T-helper 2 cell (primary cell): Measurements from ENCODE around the gene FOXL1.
A peak's percentile ranks its signal among the peaks of the same experiment; 100 is the strongest.
"Not testable (repeated sequence)": the region's sequence is repeated elsewhere in the genome, so short reads cannot be mapped to it uniquely, and the experiment has no call there.

Experiments
- DNase-seq, 5 experiments: peaks; one replicate each; pipeline versions ENCODE4 v3.0.0 to v3.0.0-alpha.2; 2012 to 2022

The FOXL1 gene

GRCh38 chr16:86581458-86581857 is 3.1 kb downstream of the FOXL1 start:
- DNase-seq = no peak

GRCh38 chr16:86584071-86584685 is 5.8 kb downstream of the FOXL1 start:
- no peak for DNase-seq

- DNase-seq = no peak
These were observed 6.7 kb downstream of the FOXL1 start for GRCh38 chr16:86584726-86585721.

GRCh38 chr16:86585821-86586611 is 7.7 kb downstream of the FOXL1 start:
- no peak for DNase-seq

GRCh38 chr16:86587487-86587886 is 9.1 kb downstream of the FOXL1 start:
- DNase-seq = no peak

GRCh38 chr16:86587955-86588354 is 9.6 kb downstream of the FOXL1 start:
- not testable (repeated sequence) for DNase-seq

- no peak for DNase-seq
These were observed 12.3 kb downstream of the FOXL1 start for GRCh38 chr16:86590501-86591144.

- DNase-seq = no peak
These were observed 12.9 kb downstream of the FOXL1 start for GRCh38 chr16:86591270-86591669.

GRCh38 chr16:86593913-86594620 is 15.7 kb downstream of the FOXL1 start:
- no peak for DNase-seq

- no peak for DNase-seq
These were observed 16.4 kb downstream of the FOXL1 start for GRCh38 chr16:86594721-86595120.

GRCh38 chr16:86595983-86596605 is 17.7 kb downstream of the FOXL1 start:
- DNase-seq = no peak

GRCh38 chr16:86597126-86597879 is 19.0 kb downstream of the FOXL1 start:
- DNase-seq = no peak

GRCh38 chr16:86597880-86598606 is 19.7 kb downstream of the FOXL1 start:
- no peak for DNase-seq

- no peak for DNase-seq
These were observed 20.5 kb downstream of the FOXL1 start for GRCh38 chr16:86598607-86599565.

- no peak for DNase-seq
These were observed 23.0 kb downstream of the FOXL1 start for GRCh38 chr16:86601356-86601755.

GRCh38 chr16:86602521-86602920 is 24.2 kb downstream of the FOXL1 start:
- DNase-seq = no peak

GRCh38 chr16:86604436-86605193 is 26.3 kb downstream of the FOXL1 start:
- peak in 4 of 5 experiments; percentile 3 to 66 (median 34) for DNase-seq

GRCh38 chr16:86605950-86606349 is 27.6 kb downstream of the FOXL1 start:
- DNase-seq = no peak
